Small intestine (tissue), 16 donors: ENCODE measurements around the gene SWAP70. TPM values are rescaled to one million over a fixed set of nuclear protein-coding genes. Genes with fewer than 3 reads are reported as not detected.
"Not testable (repeated sequence)": the region's sequence is repeated elsewhere in the genome, so short reads cannot be mapped to it uniquely, and the experiment has no call there.

Experiments used
- DNase-seq, 2 donors: peaks; one replicate each; pipeline versions ENCODE4 v3.0.0 to v3.0.0-alpha.2; 2013
- FAIRE-seq: peaks from 2 replicates; lab custom pipeline; 2012; peaks lifted over from hg19 to GRCh38; lab: Jason Lieb, UNC
- H3K27ac ChIP-seq, 3 donors: one replicate each; pipeline ENCODE4 v1.5.1; 2013; ENCODE audit warnings: low read length in 2 of 3, mild to moderate bottlenecking in 2 of 3, control low read depth in 1 of 3, inconsistent platforms in 1 of 3, low read depth in 1 of 3, moderate library complexity in 1 of 3
- H3K27me3 ChIP-seq, 3 donors: one replicate each; pipeline ENCODE4 v1.6.1; 2013; ENCODE audit warnings: low read length in 3 of 3, inconsistent platforms in 1 of 3; ENCODE audit not compliant: control insufficient read depth in 3 of 3, insufficient read depth in 3 of 3
- H3K36me3 ChIP-seq, 3 donors: one replicate each; pipeline ENCODE4 v1.6.1; 2013; ENCODE audit warnings: low read length in 3 of 3, inconsistent platforms in 1 of 3, low read depth in 1 of 3, mild to moderate bottlenecking in 1 of 3, moderate library complexity in 1 of 3; ENCODE audit not compliant: control insufficient read depth in 3 of 3, insufficient read depth in 2 of 3
- H3K4me1 ChIP-seq, 3 donors: one replicate each; pipeline ENCODE4 v1.6.1; 2013; ENCODE audit warnings: low read length in 2 of 3, inconsistent platforms in 1 of 3, low read depth in 1 of 3, mild to moderate bottlenecking in 1 of 3, moderate library complexity in 1 of 3; ENCODE audit not compliant: control insufficient read depth in 3 of 3, insufficient read depth in 2 of 3
- H3K4me3 ChIP-seq, 3 donors: one replicate each; pipeline ENCODE4 v1.5.1; 2013; ENCODE audit warnings: low read length in 3 of 3, control low read depth in 1 of 3, inconsistent platforms in 1 of 3, low read depth in 1 of 3, mild to moderate bottlenecking in 1 of 3, moderate library complexity in 1 of 3
- H3K9me3 ChIP-seq, 2 donors: one replicate each; pipeline ENCODE4 v1.6.1; 2013; ENCODE audit warnings: low read depth in 1 of 2, low read length in 1 of 2; ENCODE audit not compliant: control insufficient read depth in 2 of 2, insufficient read depth in 1 of 2
- WGBS, 3 donors: extraction: QIAGEN DNeasy Blood & Tissue Kit; methylation state at CpG; one replicate each; pipeline ENCODE4 v1.1.7; 2013; 5-methylcytosine and 5-hydroxymethylcytosine counted together
- long read RNA-seq, 10 donors: transcript quantifications; one replicate each; lab custom pipeline, GENCODE V29; 2026
- polyA plus RNA-seq, 4 donors: library from polyadenylated mRNA; stranded (reverse) in 3 of 4; unstranded in 1 of 4; fragments of 200-250 nt in 3 of 4; fragments of 120-200 nt in 1 of 4; gene quantifications; one replicate each; pipeline versions ENCODE4 v1.2.1 to v1.2.3, GENCODE V29; 2013
- donor health status: healthy with polysubstance abuse.
- donor health status: control.
- donor health status: control.
- donor health status: Bipolar disorder and iron deficiency.
- donor health status: healthy.

SWAP70 gene
- polyA plus RNA-seq = 10 to 100 TPM; 12.2 to 20.0 (median 12.6) TPM
- long read RNA-seq, donor 1, full-length matches to known transcripts = 4 of 4 reads
- long read RNA-seq, donor 1, partial matches to known transcripts = 0 of 4 reads
- long read RNA-seq, donor 1, other reads (novel, unspliced or antisense) = 0 of 4 reads
- long read RNA-seq, donor 2, full-length matches to known transcripts = 1 of 1 reads
- long read RNA-seq, donor 2, partial matches to known transcripts = 0 of 1 reads
- long read RNA-seq, donor 2, other reads (novel, unspliced or antisense) = 0 of 1 reads
- long read RNA-seq, donor 3, full-length matches to known transcripts = 3 of 3 reads
- long read RNA-seq, donor 3, partial matches to known transcripts = 0 of 3 reads
- long read RNA-seq, donor 3, other reads (novel, unspliced or antisense) = 0 of 3 reads
- long read RNA-seq, donor 4 = 0 reads
- long read RNA-seq, donor 5 = 0 reads
- long read RNA-seq, donor 6, full-length matches to known transcripts = 6 of 6 reads
- long read RNA-seq, donor 6, partial matches to known transcripts = 0 of 6 reads
- long read RNA-seq, donor 6, other reads (novel, unspliced or antisense) = 0 of 6 reads
- long read RNA-seq, donor 7 = 0 reads
- long read RNA-seq, donor 8 = 0 reads
- long read RNA-seq, donor 9 = 0 reads
- long read RNA-seq, donor 10, full-length matches to known transcripts = 2 of 2 reads
- long read RNA-seq, donor 10, partial matches to known transcripts = 0 of 2 reads
- long read RNA-seq, donor 10, other reads (novel, unspliced or antisense) = 0 of 2 reads

GRCh38 chr11:9663699-9664275 lies at the start of gene SWAP70:
TSS of gene SWAP70 (plus strand) at chr11:9664077. CDS start at chr11:9664180, 103 bp downstream.
- Histone ChIP-seq H3K9me3 (peaks cover 0 to 6% of the 10 kb centered on the region in 2 donors), H3K36me3 (peaks cover 0 to 8% (median 0%) of the 10 kb centered on the region in 3 donors), H3K27me3 (no peaks in the 10 kb centered on the region), H3K27ac (peak within 1 kb of the TSS; percentile 57 to 93 (median 68)), H3K4me1 (peaks cover 0 to 3% (median 0%) of the 10 kb centered on the region in 3 donors), H3K4me3 (peak within 1 kb of the TSS; percentile 81 to 97 (median 85))
- FAIRE-seq (no peak), DNase-seq (peak; percentile 82 to 89)
- 0 to 2% (median 1%) methylated on average over 27 to 38 of the region's 38 CpGs for WGBS, 3 donors

GRCh38 chr11:9615031-9615451 lies 48.8 kb upstream of the SWAP70 start:
- WGBS, 3 donors = 66 to 78% (median 72%) methylated on average over 2 of the region's 2 CpGs
- DNase-seq = no peak
- H3K4me3 ChIP-seq = no peak overlapping the region
- peak overlapping the region in 2 of 3 donors; percentile 27 to 96 for H3K27ac ChIP-seq
- no peaks in the 10 kb centered on the region for H3K27me3 ChIP-seq
- peaks cover 0 to 23% (median 0%) of the 10 kb centered on the region in 3 donors for H3K4me1 ChIP-seq
- no peak for FAIRE-seq
- H3K9me3 ChIP-seq = no peaks in the 10 kb centered on the region
- H3K36me3 ChIP-seq = no peaks in the 10 kb centered on the region

GRCh38 chr11:9616042-9616675 lies 47.7 kb upstream of the SWAP70 start:
- DNase-seq (no peak), FAIRE-seq (no peak)
- 60 to 67% (median 60%) methylated on average over 2 of the region's 2 CpGs for WGBS, 3 donors
- Histone ChIP-seq H3K27ac (no peak overlapping the region), H3K27me3 (no peaks in the 10 kb centered on the region), H3K9me3 (no peaks in the 10 kb centered on the region), H3K36me3 (no peaks in the 10 kb centered on the region), H3K4me3 (no peak overlapping the region), H3K4me1 (peaks cover 0 to 23% (median 0%) of the 10 kb centered on the region in 3 donors)

- Histone ChIP-seq H3K27ac (no peak overlapping the region), H3K36me3 (no peaks in the 10 kb centered on the region), H3K4me3 (no peak overlapping the region), H3K27me3 (no peaks in the 10 kb centered on the region), H3K4me1 (peaks cover 0 to 23% (median 0%) of the 10 kb centered on the region in 3 donors), H3K9me3 (no peaks in the 10 kb centered on the region)
- WGBS, 3 donors = 91 to 97% (median 93%) methylated on average over 4 of the region's 4 CpGs
- FAIRE-seq (no peak), DNase-seq (no peak)
These were observed 47.0 kb upstream of the SWAP70 start for GRCh38 chr11:9616858-9617257.

GRCh38 chr11:9617940-9618339 lies 45.9 kb upstream of the SWAP70 start:
- H3K9me3 ChIP-seq = no peaks in the 10 kb centered on the region
- no peaks in the 10 kb centered on the region for H3K27me3 ChIP-seq
- 78 to 92% (median 88%) methylated on average over 5 of the region's 5 CpGs for WGBS, 3 donors
- no peak for DNase-seq
- H3K4me3 ChIP-seq = no peak overlapping the region
- FAIRE-seq = no peak
- no peak overlapping the region for H3K27ac ChIP-seq
- H3K4me1 ChIP-seq = peaks cover 0 to 16% (median 0%) of the 10 kb centered on the region in 3 donors
- no peaks in the 10 kb centered on the region for H3K36me3 ChIP-seq

- DNase-seq (no peak), FAIRE-seq (no peak)
- H3K4me1 ChIP-seq = peaks cover 0 to 11% (median 0%) of the 10 kb centered on the region in 3 donors
- 92 to 100% (median 95%) methylated on average over 1 of the region's 1 CpG for WGBS, 3 donors
- H3K27ac ChIP-seq = no peak overlapping the region
- no peaks in the 10 kb centered on the region for H3K36me3 ChIP-seq
- no peaks in the 10 kb centered on the region for H3K9me3 ChIP-seq
- no peaks in the 10 kb centered on the region for H3K27me3 ChIP-seq
- no peak overlapping the region for H3K4me3 ChIP-seq
These were observed 44.9 kb upstream of the SWAP70 start for GRCh38 chr11:9619004-9619403.

GRCh38 chr11:9619971-9620370 lies 43.9 kb upstream of the SWAP70 start:
- H3K9me3 ChIP-seq = no peaks in the 10 kb centered on the region
- FAIRE-seq = no peak
- no peak overlapping the region for H3K4me3 ChIP-seq

GRCh38 chr11:9622353-9622752 lies 41.5 kb upstream of the SWAP70 start:
- 78 to 87% (median 85%) methylated on average over 7 of the region's 7 CpGs for WGBS, 3 donors
- not testable (repeated sequence) for FAIRE-seq, H3K4me1 ChIP-seq, H3K4me3 ChIP-seq, H3K27me3 ChIP-seq, H3K36me3 ChIP-seq, H3K9me3 ChIP-seq, DNase-seq, H3K27ac ChIP-seq

More at GRCh38 chr11:9619971-9620370, 43.9 kb upstream of the SWAP70 start:
- DNase-seq = no peak
- Histone ChIP-seq H3K27ac (no peak overlapping the region), H3K4me1 (peaks cover 0 to 4% (median 0%) of the 10 kb centered on the region in 3 donors), H3K36me3 (no peaks in the 10 kb centered on the region), H3K27me3 (no peaks in the 10 kb centered on the region)
